ENCODE measurements around the gene IKZF3. TPM values are rescaled to one million over a fixed set of nuclear protein-coding genes. Genes with fewer than 3 reads are reported as not detected.
"Not testable (repeated sequence)": the region's sequence is repeated elsewhere in the genome, so short reads cannot be mapped to it uniquely, and the experiment has no call there.

Gene IKZF3
- total RNA-seq, 4 donors from 2014 or later: 0.60 to 1.9 (median 1.1) TPM

- 50% methylated on average over 3 of the region's 3 CpGs for WGBS
- H3K36me3 ChIP-seq: no peaks in the 10 kb centered on the region
- DNase-seq (ENCODE audit: low spot score in 2 of 2): no peak
- TF ChIP-seq CTCF (IDR thresholded peaks at IDR 0.05): no peak
- no peak for TF ChIP-seq POLR2AphosphoS5 (IDR thresholded peaks at IDR 0.05)
- TF ChIP-seq EP300 (IDR thresholded peaks at IDR 0.05): no peak
- no peak for TF ChIP-seq POLR2A (IDR thresholded peaks at IDR 0.05)
- no peaks in the 10 kb centered on the region for H3K9me3 ChIP-seq
- H3K27me3 ChIP-seq: peaks cover 10% of the 10 kb centered on the region
- no peaks in the 10 kb centered on the region for H3K4me1 ChIP-seq
- no peak overlapping the region for H3K4me3 ChIP-seq
- H3K27ac ChIP-seq: no peak overlapping the region
Measured at GRCh38 chr17:39852239-39852638, 11.9 kb downstream of the IKZF3 start.

GRCh38 chr17:39850186-39850585, 13.9 kb downstream of the IKZF3 start:
- peaks cover 22% of the 10 kb centered on the region for H3K27me3 ChIP-seq
- not testable (repeated sequence) for H3K4me3 ChIP-seq; H3K4me1 ChIP-seq; H3K27ac ChIP-seq; H3K36me3 ChIP-seq; H3K9me3 ChIP-seq; DNase-seq (ENCODE audit: low spot score in 2 of 2)

- 73% methylated on average over 4 of the region's 4 CpGs for WGBS
- Histone ChIP-seq H3K9me3 (no peaks in the 10 kb centered on the region), H3K27me3 (peaks cover 22% of the 10 kb centered on the region), H3K4me1 (no peaks in the 10 kb centered on the region), H3K4me3 (no peak overlapping the region), H3K27ac (no peak overlapping the region), H3K36me3 (no peaks in the 10 kb centered on the region)
- no peak for TF ChIP-seq POLR2A (IDR thresholded peaks at IDR 0.05)
- TF ChIP-seq EP300 (IDR thresholded peaks at IDR 0.05): no peak
- TF ChIP-seq CTCF (IDR thresholded peaks at IDR 0.05): no peak
- TF ChIP-seq POLR2AphosphoS5 (IDR thresholded peaks at IDR 0.05): no peak
- no peak for DNase-seq (ENCODE audit: low spot score in 2 of 2)
Measured at GRCh38 chr17:39848600-39848999, 15.5 kb downstream of the IKZF3 start.

GRCh38 chr17:39846205-39846604, 17.9 kb downstream of the IKZF3 start:
- Histone ChIP-seq H3K9me3 (no peaks in the 10 kb centered on the region), H3K4me3 (no peak overlapping the region), H3K27ac (no peak overlapping the region), H3K27me3 (peaks cover 27% of the 10 kb centered on the region), H3K4me1 (no peaks in the 10 kb centered on the region), H3K36me3 (no peaks in the 10 kb centered on the region)
- TF ChIP-seq POLR2AphosphoS5 (IDR thresholded peaks at IDR 0.05) (no peak), CTCF (IDR thresholded peaks at IDR 0.05) (no peak), POLR2A (IDR thresholded peaks at IDR 0.05) (no peak), EP300 (IDR thresholded peaks at IDR 0.05) (no peak)
- DNase-seq (ENCODE audit: low spot score in 2 of 2): no peak
- WGBS: 73% methylated on average over 4 of the region's 4 CpGs

- Histone ChIP-seq H3K27me3 (peaks cover 27% of the 10 kb centered on the region), H3K36me3 (no peaks in the 10 kb centered on the region), H3K4me3 (no peak overlapping the region), H3K27ac (no peak overlapping the region), H3K9me3 (no peaks in the 10 kb centered on the region), H3K4me1 (no peaks in the 10 kb centered on the region)
- WGBS: 75% methylated on average over 8 of the region's 8 CpGs
- TF ChIP-seq EP300 (IDR thresholded peaks at IDR 0.05) (no peak), POLR2A (IDR thresholded peaks at IDR 0.05) (no peak), POLR2AphosphoS5 (IDR thresholded peaks at IDR 0.05) (no peak), CTCF (IDR thresholded peaks at IDR 0.05) (no peak)
- DNase-seq (ENCODE audit: low spot score in 2 of 2): no peak
Measured at GRCh38 chr17:39845052-39845846, 18.9 kb downstream of the IKZF3 start.

Data from suprapubic skin (tissue), 4 donors.